ENCODE data around the gene PRKACG.
"Not testable (repeated sequence)": the region's sequence is repeated elsewhere in the genome, so short reads cannot be mapped to it uniquely, and the experiment has no call there.

The PRKACG gene

DNA sequence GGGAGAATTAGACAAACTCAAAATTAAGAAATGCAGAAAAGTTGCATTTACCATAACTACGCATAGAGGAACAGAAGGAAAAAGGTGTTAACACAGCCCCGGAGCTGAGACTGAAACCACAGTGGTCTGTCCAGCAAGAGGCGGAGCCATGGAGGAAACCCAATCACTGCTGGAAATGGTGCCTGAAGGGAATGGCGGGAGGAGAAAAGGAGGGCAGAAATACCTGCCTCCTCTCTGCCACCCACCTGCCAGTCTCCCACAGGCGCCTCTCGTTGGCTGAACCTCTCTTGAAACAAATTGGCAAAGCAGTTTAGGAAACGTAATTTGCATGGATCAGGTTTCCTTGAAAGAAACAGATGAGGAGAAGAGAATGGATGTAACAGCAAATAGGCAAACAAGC is 9.7 kb upstream of the PRKACG start:
- no peak for DNase-seq

DNA sequence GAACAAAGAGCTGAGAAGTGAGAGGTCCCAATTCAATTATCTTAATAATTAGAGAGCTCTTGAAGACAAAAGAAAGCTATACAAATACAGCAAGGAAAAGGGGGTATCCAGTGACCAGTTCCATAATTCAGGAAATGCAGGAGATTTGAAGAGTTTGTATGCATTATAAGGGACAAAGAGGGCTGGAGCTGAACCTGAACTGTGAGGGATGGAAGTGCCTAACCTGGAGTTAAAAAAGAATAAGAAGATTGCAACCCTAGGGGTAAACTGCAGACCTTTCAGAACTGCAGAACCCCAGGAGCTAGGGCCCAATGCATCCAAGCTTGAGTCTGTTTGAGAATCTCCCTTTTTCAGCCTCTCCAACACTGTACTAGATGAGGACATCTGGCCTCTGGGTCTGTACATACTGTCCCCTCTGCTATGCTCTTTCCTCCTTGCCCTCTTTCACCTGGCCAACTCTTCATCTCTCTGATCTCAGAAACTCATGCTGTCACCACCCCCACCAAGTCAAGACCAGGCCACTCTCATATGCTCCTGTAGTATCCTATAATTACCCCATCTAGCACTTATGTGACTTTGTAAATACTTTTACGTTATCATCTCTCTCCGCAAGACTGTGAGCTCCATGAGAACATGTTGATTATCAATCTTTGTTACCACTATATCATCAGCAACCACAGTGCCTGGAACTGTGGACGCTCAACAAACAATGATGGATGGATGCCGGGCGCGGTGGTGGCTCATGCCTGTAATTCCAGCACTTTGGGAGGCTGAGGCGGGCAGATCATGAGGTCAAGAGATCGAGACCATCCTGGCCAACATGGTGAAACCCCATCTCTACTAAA is 6.6 kb upstream of the PRKACG start:
- no peak for DNase-seq

GRCh38 chr9:69019808-69020207 is 5.9 kb upstream of the PRKACG start:
- no peak for DNase-seq

DNA sequence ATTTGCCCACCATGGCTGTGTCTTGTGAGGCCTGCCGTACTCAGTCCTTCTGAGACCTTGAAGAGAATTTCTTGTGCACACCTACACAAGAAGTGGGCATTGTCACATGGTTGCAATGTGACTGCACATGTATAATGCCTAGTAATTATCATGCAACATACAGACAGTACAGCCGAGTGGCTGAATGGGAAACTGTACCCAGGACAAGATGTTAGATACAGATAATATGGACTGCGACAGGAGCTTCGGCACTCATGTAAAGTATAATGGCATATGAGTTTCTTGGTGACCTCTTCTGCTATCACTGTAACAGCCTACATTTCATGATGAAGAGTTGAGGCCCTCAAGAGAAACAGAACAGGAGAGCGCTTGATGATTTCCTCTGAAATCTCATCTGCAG is 4.8 kb upstream of the PRKACG start:
- no peak for DNase-seq

DNA sequence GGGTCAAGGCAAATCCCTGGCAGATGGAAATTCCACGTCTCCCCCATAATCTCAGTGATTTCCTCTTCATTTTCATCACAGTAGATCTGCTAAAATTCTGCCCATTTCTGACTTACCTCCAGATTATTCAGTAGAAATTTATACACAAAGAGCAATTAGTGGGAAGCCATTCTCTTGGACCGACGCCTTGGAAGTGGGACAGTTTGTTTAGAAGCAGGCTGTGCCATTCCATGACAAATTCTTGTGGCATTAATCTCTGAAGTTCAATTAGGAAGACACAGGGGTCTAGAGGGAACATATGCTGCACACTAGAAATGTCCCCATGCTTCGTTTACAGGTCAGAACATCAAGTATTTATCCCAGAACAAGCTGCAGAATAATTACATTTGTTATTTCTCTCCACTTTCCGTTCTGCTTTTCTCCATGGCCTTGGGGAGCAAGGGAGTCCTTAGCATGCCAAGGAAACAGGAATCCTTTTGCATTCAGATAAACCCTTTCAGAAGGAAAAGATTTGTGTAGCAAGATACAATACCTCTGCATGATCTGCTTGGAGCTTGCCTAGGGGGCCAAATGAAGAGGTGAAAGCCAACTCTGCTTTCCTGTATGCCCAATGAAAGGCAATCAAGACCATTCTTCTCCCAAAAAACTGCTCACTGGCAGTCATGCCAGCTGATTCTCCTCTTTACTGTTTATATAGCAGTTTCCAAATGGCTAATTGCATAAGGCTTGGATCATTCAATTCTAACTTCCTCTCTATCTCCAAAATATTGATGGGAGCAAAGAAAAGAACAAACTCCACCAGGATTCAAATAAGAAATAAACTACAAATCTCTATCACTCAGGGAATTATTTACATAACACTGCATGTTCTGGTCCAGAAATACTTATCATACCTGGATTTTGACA is 2.5 kb upstream of the PRKACG start:
- no peak for DNase-seq

GRCh38 chr9:69013382-69013727 is 558 bp downstream of the PRKACG start:
- no peak for DNase-seq

DNA sequence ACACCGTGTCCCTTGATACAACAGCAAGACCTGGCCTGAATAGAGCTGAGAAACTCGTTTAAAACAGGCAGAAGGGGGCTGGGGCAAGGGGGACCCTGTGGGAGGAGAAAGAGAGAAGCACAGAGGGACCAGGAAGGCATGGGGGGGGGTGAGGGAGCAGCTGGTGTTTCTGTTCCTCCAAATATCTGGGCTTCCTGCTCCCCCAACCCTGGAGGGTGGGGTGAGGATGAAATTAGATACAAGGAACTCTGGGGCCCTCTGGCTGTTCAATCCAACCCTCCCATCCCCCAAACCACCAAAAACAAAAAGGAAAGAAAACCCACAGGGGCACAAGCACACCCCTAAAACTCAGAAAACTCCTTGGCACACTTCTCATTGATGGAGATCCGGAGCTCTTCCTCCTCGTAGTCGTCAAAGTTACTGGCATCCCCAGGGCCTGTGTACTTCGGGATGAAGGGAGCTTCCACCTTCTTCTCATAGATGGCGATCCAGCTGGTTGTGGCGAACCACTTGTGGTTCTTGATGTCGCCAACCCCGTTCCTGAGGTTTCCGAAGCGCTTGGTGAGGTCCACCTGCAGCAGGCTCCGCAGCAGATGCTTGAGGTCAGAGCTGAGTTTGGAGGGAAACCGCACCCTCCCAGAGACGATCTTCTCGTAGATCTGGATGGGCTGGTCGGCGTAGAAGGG is 1.1 kb downstream of the PRKACG start:
- peak; percentile 81 for DNase-seq

- DNase-seq, result no peak
These were observed 4.2 kb downstream of the PRKACG start for GRCh38 chr9:69009708-69010107.

GRCh38 chr9:69004836-69005235 is 9.1 kb downstream of the PRKACG start:
- DNase-seq, result no peak

GRCh38 chr9:69003051-69003450 is 10.9 kb downstream of the PRKACG start:
- no peak for DNase-seq

GRCh38 chr9:69001921-69002320 is 12.0 kb downstream of the PRKACG start:
- no peak for DNase-seq

DNA sequence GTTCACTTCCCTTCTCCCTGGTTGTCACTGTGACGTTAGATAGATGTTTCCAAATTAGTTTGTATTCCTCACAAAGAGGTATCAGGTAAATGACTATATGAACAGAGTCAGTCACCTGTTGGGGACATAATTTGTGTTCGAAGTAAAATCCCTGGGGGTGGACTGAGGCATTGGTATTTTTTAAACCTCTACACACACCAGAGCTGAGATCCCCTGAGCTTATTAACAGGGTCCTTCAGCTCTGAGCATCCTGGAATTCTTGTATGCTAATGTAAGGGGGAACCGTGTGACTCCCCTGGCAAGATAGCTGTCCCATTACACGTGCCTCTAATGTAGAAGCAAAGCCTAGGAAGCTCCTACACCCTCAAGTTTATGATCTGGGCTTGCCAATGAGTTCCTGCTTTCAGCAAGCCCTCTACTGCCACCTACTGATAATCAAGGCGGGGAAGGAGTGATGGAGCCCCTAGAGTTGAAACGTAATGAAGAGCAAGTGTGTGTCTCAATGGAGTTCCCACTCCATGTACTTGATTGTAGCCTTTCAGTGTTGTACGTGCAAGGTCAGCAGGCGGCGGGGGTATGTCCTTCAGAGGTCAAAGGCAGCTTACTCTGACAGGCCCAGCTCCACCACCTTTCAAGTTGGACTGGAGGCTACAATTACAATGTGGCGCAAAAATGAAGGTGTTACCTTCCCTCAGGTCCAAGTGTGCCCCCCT is 14.4 kb downstream of the PRKACG start:
- DNase-seq, result peak; percentile 82

GRCh38 chr9:68998812-68999211 is 15.1 kb downstream of the PRKACG start:
- DNase-seq, result peak; percentile 38

GRCh38 chr9:68998385-68998784 is 15.5 kb downstream of the PRKACG start:
- no peak for DNase-seq

GRCh38 chr9:68997666-68998065 is 16.2 kb downstream of the PRKACG start:
- DNase-seq, result no peak

DNA sequence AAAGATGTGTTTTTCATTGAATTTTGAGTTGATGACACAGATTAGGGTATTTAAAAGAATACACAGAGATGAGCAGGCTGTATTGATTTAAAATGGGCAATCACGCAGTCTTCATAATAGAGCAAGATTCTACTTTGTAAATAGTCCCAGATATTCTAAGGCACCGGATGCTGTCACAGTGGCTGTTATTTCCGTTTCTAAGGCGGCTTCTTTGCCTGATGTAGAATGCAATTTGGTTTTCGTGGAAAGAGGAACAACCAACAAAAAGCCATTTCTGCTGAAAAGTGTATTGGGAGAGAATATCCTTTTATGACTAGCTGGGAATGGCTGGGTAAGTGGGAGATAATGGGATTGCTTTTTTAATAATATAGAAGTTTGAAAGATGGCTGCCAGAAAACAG is 17.5 kb downstream of the PRKACG start:
- DNase-seq, result peak; percentile 74

DNA sequence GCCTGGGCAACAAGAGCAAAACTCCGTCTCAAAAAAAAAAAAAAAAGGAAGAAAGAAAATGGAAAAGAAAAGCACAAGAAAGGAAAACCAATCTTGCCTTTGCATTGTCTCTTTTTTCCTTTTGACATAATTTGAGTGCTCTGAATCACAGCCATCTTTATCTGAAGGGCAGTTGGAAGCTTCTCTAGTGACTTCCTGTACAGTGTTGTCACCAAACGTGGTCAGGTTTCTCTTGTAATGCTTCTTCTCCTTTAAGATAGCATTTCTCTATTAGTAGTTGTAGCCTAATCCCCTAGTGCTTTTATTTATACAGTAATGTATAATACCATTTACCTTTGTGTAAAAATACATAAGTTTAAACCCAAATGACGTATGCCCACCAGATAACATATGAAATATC is 18.1 kb downstream of the PRKACG start:
- DNase-seq, result peak; percentile 59

GRCh38 chr9:68991457-68991856 is 22.5 kb downstream of the PRKACG start:
- DNase-seq, result no peak

GRCh38 chr9:68986949-68987348 is 27.0 kb downstream of the PRKACG start:
- DNase-seq, result not testable (repeated sequence)

GRCh38 chr9:68983522-68984424 is 30.1 kb downstream of the PRKACG start:
- DNase-seq, result no peak

DNA sequence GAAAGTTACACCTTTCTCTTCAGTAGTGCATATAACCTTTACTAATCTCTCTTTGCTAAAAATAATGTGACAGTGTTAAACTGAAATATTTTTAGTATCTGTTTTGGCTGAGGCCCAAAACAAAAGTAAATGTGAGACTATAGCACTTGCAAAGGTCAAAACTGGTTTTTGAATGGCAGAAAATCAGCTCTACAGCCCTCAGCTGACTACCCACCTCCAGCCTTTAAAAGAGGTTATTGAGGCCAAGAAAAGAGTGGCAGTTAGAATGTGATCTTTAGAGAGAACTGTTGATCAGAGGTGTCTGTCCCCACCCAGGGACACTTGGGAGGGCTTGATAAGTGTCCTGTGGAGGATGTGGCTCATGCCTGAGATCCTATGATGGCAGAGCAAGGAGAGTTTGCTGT is 30.9 kb downstream of the PRKACG start:
- no peak for DNase-seq

GRCh38 chr9:68981789-68982188 is 32.1 kb downstream of the PRKACG start:
- DNase-seq, result peak; percentile 66
